Esophagus muscularis mucosa (tissue), 4 donors: Measurements from ENCODE around the gene LRRC3C. TPM values are rescaled to one million over a fixed set of nuclear protein-coding genes. Genes with fewer than 3 reads are reported as not detected.

Source experiments
- DNase-seq: peaks from one replicate; pipeline ENCODE4 v3.0.0-alpha.2; 2017; ENCODE audit errors: extremely low spot score
- H3K27ac ChIP-seq, 4 donors: fragments of 200-600 bp; sonication (generic); replicated peaks in 1 of 4; 1 replicate in 3 of 4; 2 replicates in 1 of 4; pipeline ENCODE4 v1.5.1; 2016 to 2019; ENCODE audit warnings: mild to moderate bottlenecking in 1 of 4
- H3K27me3 ChIP-seq, 4 donors: fragments of 200-600 bp; sonication (generic); one replicate each; pipeline versions ENCODE4 v1.5.1 to v1.6.0; 2016 to 2019
- H3K36me3 ChIP-seq, 4 donors: fragments of 200-600 bp; sonication (generic); one replicate each; pipeline ENCODE4 v1.5.1; 2016 to 2019
- H3K4me1 ChIP-seq, 4 donors: fragments of 200-600 bp; sonication (generic); one replicate each; pipeline ENCODE4 v1.5.1; 2016 to 2019
- H3K4me3 ChIP-seq, 4 donors: fragments of 200-600 bp; sonication (generic); 1 replicate in 2 of 4; 2 replicates in 2 of 4; pipeline ENCODE4 v1.5.1; 2016 to 2019; ENCODE audit warnings: mild to moderate bottlenecking in 4 of 4, moderate library complexity in 1 of 4
- H3K9me3 ChIP-seq, 4 donors: fragments of 200-600 bp; sonication (generic); 1 replicate in 3 of 4; 2 replicates in 1 of 4; pipeline ENCODE4 v1.5.1; 2016 to 2019
- EP300 ChIP-seq: sonication (generic); formaldehyde crosslinking; IDR thresholded peaks from one replicate; pipeline ENCODE4 v1.6.1; 2017; ENCODE audit warnings: antibody characterized with exemption
- POLR2A ChIP-seq: fragments of 450-650 bp; IDR thresholded peaks from one replicate; pipeline ENCODE4 v1.6.1; 2017; ENCODE audit warnings: antibody characterized with exemption, moderate library complexity, mild to moderate bottlenecking, low read depth
- POLR2AphosphoS5 ChIP-seq, 2 donors: sonication (generic); formaldehyde crosslinking; IDR thresholded peaks; one replicate each; pipeline ENCODE4 v1.6.1; 2017; ENCODE audit warnings: antibody characterized with exemption in 2 of 2
- WGBS: methylation state at CpG from one replicate; pipeline ENCODE4 v1.1.5; 2018; 5-methylcytosine and 5-hydroxymethylcytosine counted together
- intact Hi-C: fragments of 100-400 bp; cut with DNase I; formaldehyde crosslinking; loops from one replicate; pipeline ENCODE4 v1.15.1; 2023
- total RNA-seq, 4 donors: library from RNA; depleted of rRNA; stranded (reverse); fragments of >200 nt; gene quantifications; one replicate each; pipeline versions ENCODE4 v1.1.0 to v1.2.1, GENCODE V29; 2016
- TF ChIP-seq, protein P1 (sequence below), 3 experiments: fragments of 200-600 bp in 2 of 3; fragments of 450-650 bp in 1 of 3; sonication (generic) in 2 of 3; IDR thresholded peaks; one replicate each; pipeline ENCODE4 v1.5.1; 2017 to 2019; ENCODE audit warnings: antibody characterized with exemption in 3 of 3, mild to moderate bottlenecking in 2 of 3, moderate library complexity in 1 of 3

LRRC3C gene
- total RNA-seq, 4 donors from 2014 or later, result not detected

DNA sequence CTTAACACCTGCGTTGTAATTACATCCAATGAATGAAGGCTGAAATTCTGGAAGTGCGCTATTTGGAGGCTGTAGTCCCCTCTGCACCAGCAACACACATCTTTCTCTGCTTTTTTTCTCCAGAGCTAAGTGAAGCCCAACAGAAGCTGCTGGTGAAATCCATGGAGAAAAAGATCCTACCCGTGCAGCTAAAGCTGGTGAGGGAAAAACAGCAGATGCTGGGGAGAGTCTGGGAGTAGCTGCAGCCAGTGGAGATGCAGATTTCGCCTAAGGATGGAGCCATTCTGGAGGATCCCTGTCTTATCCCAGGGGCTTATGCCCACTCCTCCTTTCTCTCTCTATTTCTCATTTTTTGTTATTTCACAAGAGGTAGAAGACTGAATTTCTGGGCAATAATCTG, 48.3 kb downstream of the LRRC3C start:
- no peak for TF ChIP-seq POLR2A
- TF ChIP-seq, protein P1, sequence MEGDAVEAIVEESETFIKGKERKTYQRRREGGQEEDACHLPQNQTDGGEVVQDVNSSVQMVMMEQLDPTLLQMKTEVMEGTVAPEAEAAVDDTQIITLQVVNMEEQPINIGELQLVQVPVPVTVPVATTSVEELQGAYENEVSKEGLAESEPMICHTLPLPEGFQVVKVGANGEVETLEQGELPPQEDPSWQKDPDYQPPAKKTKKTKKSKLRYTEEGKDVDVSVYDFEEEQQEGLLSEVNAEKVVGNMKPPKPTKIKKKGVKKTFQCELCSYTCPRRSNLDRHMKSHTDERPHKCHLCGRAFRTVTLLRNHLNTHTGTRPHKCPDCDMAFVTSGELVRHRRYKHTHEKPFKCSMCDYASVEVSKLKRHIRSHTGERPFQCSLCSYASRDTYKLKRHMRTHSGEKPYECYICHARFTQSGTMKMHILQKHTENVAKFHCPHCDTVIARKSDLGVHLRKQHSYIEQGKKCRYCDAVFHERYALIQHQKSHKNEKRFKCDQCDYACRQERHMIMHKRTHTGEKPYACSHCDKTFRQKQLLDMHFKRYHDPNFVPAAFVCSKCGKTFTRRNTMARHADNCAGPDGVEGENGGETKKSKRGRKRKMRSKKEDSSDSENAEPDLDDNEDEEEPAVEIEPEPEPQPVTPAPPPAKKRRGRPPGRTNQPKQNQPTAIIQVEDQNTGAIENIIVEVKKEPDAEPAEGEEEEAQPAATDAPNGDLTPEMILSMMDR (IDR thresholded peaks at IDR 0.05), result no peak
- no peak for TF ChIP-seq POLR2AphosphoS5 (IDR thresholded peaks at IDR 0.05)
- no peak for TF ChIP-seq EP300
- peaks cover 0 to 44% (median 4%) of the 10 kb centered on the region in 4 donors for H3K27me3 ChIP-seq
- no peak for DNase-seq
- H3K4me3 ChIP-seq, result no peak overlapping the region
- no peaks in the 10 kb centered on the region for H3K36me3 ChIP-seq
- H3K4me1 ChIP-seq, result peaks cover 6 to 10% (median 8%) of the 10 kb centered on the region in 4 donors
- H3K9me3 ChIP-seq, result no peaks in the 10 kb centered on the region
- 68% methylated on average over 4 of the region's 4 CpGs for WGBS
- intact Hi-C loops, result no loop called here
- no peak overlapping the region for H3K27ac ChIP-seq

GRCh38 chr17:39979016-39979670, 51.6 kb downstream of the LRRC3C start:
- 63% methylated on average over 5 of the region's 5 CpGs for WGBS
- Histone ChIP-seq H3K9me3 (no peaks in the 10 kb centered on the region), H3K4me3 (no peak overlapping the region), H3K27ac (no peak overlapping the region), H3K4me1 (peaks cover 24 to 35% (median 32%) of the 10 kb centered on the region in 4 donors), H3K36me3 (peaks cover under 1 to 3% (median under 1%) of the 10 kb centered on the region in 4 donors), H3K27me3 (peaks cover 0 to 25% (median under 1%) of the 10 kb centered on the region in 4 donors)
- TF ChIP-seq EP300 (no peak), POLR2AphosphoS5 (IDR thresholded peaks at IDR 0.05) (no peak), POLR2A (no peak)
- TF ChIP-seq, protein P1 (IDR thresholded peaks at IDR 0.05), result no peak
- intact Hi-C loops, result loop anchor here (2.0 kb wide), 1 partner anchor 20 kb away; no protein-coding TSS in a partner anchor
- no peak for DNase-seq

- under 1% methylated on average over 10 of the region's 10 CpGs for WGBS
Observed at GRCh38 chr17:39979893-39980350, 52.4 kb downstream of the LRRC3C start.

DNA sequence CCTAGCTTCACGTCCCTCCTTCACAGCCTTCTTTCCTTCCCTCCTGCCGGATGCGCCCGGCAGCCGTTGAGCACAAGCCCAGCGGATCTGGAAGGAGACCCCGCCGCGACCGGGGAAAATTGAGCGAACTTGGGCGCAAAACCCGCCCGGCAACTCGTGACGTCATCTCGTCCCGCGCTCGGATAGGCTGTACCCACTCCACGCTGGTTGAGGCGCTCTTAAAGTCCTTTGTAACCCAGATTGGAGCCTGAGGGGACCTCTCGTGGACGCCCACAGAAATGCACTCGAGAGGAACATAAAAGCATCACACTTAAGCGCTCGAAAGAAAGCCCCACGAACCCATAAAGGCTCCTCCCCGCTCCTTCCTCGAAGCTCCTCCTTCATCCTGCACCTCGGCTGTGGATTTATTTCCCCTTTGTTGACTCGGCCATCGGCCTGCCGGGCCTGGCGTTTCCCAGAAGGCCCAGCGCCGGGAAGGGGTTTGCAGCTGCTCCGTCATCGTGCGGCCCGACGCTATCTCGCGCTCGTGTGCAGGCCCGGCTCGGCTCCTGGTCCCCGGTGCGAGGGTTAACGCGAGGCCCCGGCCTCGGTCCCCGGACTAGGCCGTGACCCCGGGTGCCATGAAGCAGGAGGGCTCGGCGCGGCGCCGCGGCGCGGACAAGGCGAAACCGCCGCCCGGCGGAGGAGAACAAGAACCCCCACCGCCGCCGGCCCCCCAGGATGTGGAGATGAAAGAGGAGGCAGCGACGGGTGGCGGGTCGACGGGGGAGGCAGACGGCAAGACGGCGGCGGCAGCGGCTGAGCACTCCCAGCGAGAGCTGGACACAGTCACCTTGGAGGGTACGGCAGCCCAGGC, 53.0 kb downstream of the LRRC3C start, which contains the start of gene PSMD3:
TSS of gene PSMD3 (plus strand) at position 457 of the 856 bp plus-strand sequence. CDS start at position 621, 164 bp downstream.
- peak; percentile 100 for DNase-seq
- no peaks in the 10 kb centered on the region for H3K9me3 ChIP-seq
- peak within 1 kb of the TSS; percentile 75 to 100 (median 96) for H3K4me3 ChIP-seq
- TF ChIP-seq, protein P1 (IDR thresholded peaks at IDR 0.05), result peak; percentile 71 to 98 (median 84)
- TF ChIP-seq POLR2A, result peak; percentile 88
- TF ChIP-seq POLR2AphosphoS5 (IDR thresholded peaks at IDR 0.05), result peak; percentile 97 to 100
- TF ChIP-seq EP300, result no peak
- H3K27ac ChIP-seq, result peak within 1 kb of the TSS; percentile 96 to 99 (median 96)
- peaks cover 0 to 17% (median 0%) of the 10 kb centered on the region in 4 donors for H3K27me3 ChIP-seq
- intact Hi-C loops, result loop anchor here (2.0 kb wide), 1 partner anchor 54 kb away; the partner anchor contains the start of genes LRRC3C and ORMDL3
- H3K36me3 ChIP-seq, result peaks cover 15 to 17% (median 15%) of the 10 kb centered on the region in 4 donors
- H3K4me1 ChIP-seq, result peaks cover 24 to 38% (median 32%) of the 10 kb centered on the region in 4 donors
- WGBS, result under 1% methylated on average over 33 of the region's 84 CpGs

More at GRCh38 chr17:39979893-39980350, 52.4 kb downstream of the LRRC3C start:
- Histone ChIP-seq H3K4me1 (peaks cover 24 to 38% (median 32%) of the 10 kb centered on the region in 4 donors), H3K4me3 (peak overlapping the region; percentile 75 to 100 (median 96)), H3K36me3 (peaks cover 8 to 11% (median 9%) of the 10 kb centered on the region in 4 donors), H3K27me3 (peaks cover 0 to 17% (median 0%) of the 10 kb centered on the region in 4 donors), H3K27ac (peak overlapping the region; percentile 96 to 99 (median 96)), H3K9me3 (no peaks in the 10 kb centered on the region)
- intact Hi-C loops, result loop anchor here (2.0 kb wide), 2 partner anchors 21 to 53 kb away; partner anchors contain the start of genes LRRC3C and ORMDL3
- TF ChIP-seq, protein P1 (IDR thresholded peaks at IDR 0.05), result no peak
- TF ChIP-seq POLR2AphosphoS5 (IDR thresholded peaks at IDR 0.05) (no peak), EP300 (no peak), POLR2A (no peak)
- DNase-seq, result no peak
